HG02884 (cell line): ENCODE results near the gene MARCO.

Experiments used
- ATAC-seq: cut with Tn5 transposase; IDR thresholded peaks from one replicate; pipeline ENCODE4 v1.9.1; 2021; ENCODE audit warnings: mild to moderate bottlenecking, moderate library complexity; ENCODE audit not compliant: unreplicated experiment

The MARCO gene

GRCh38 chr2:118973542-118973951 lies 31.6 kb downstream of the MARCO start:
- no peak for ATAC-seq

- ATAC-seq, result no peak
Measured at GRCh38 chr2:118974103-118974993, 32.4 kb downstream of the MARCO start.

- ATAC-seq, result no peak
Measured at GRCh38 chr2:118975133-118975532, 33.1 kb downstream of the MARCO start.

GRCh38 chr2:118978064-118978463 lies 36.1 kb downstream of the MARCO start:
- ATAC-seq, result no peak

GRCh38 chr2:118979152-118979861 lies 37.3 kb downstream of the MARCO start:
- no peak for ATAC-seq

- no peak for ATAC-seq
Measured at GRCh38 chr2:118980022-118980421, 38.0 kb downstream of the MARCO start.

GRCh38 chr2:118980573-118980972 lies 38.6 kb downstream of the MARCO start:
- ATAC-seq, result no peak

GRCh38 chr2:118981632-118982031 lies 39.6 kb downstream of the MARCO start:
- ATAC-seq, result no peak

GRCh38 chr2:118982039-118982438 lies 40.0 kb downstream of the MARCO start:
- ATAC-seq, result no peak

- ATAC-seq, result no peak
Measured at GRCh38 chr2:118983133-118983532, 41.1 kb downstream of the MARCO start.

GRCh38 chr2:118983915-118984314 lies 41.9 kb downstream of the MARCO start:
- no peak for ATAC-seq

GRCh38 chr2:118986738-118987137 lies 44.7 kb downstream of the MARCO start:
- peak; percentile 66 for ATAC-seq

GRCh38 chr2:118987886-118988285 lies 45.9 kb downstream of the MARCO start:
- ATAC-seq, result no peak

GRCh38 chr2:118988706-118989105 lies 46.7 kb downstream of the MARCO start:
- ATAC-seq, result no peak

- peak; percentile 57 for ATAC-seq
Measured at GRCh38 chr2:118989481-118989880, 47.5 kb downstream of the MARCO start.

GRCh38 chr2:118990757-118991545 lies 49.0 kb downstream of the MARCO start:
- no peak for ATAC-seq

GRCh38 chr2:118991554-118991953 lies 49.6 kb downstream of the MARCO start:
- no peak for ATAC-seq

GRCh38 chr2:118992740-118993391 lies 50.9 kb downstream of the MARCO start:
- ATAC-seq, result no peak

GRCh38 chr2:118993392-118993752 lies 51.4 kb downstream of the MARCO start:
- ATAC-seq, result no peak

- no peak for ATAC-seq
Measured at GRCh38 chr2:118994172-118994700, 52.2 kb downstream of the MARCO start.

- ATAC-seq, result no peak
Measured at GRCh38 chr2:118994778-118995177, 52.8 kb downstream of the MARCO start.
